IMR-90 (cell line): ENCODE data around the gene GABBR2. TPM values are rescaled to one million over a fixed set of nuclear protein-coding genes. Genes with fewer than 3 reads are reported as not detected.

ENCODE experiments used
- ATAC-seq: fragments of 200-7000 bp; cut with Tn5 transposase; 2 replicates; pipeline ENCODE4 v1.9.1; 2020; ENCODE audit warnings: low read depth, mild to moderate bottlenecking, moderate library complexity
- BruUV-seq: library from RNA; stranded (reverse); fragments of 400-500 nt; replicated peaks from 2 replicates; lab custom pipeline; 2021; lab: Mats Ljungman, UMichigan
- CTCF ChIA-PET: fragments of 300-600 bp; formaldehyde crosslinking; extraction: SDS; loops from one replicate; lab custom pipeline; 2021; ENCODE audit warnings: antibody characterized with exemption; lab: Yijun Ruan, JAX
- POLR2A ChIA-PET: fragments of 300-600 bp; sonication (Branson Sonifier 250); formaldehyde crosslinking; loops from one replicate; lab custom pipeline; 2022; ENCODE audit warnings: antibody characterized with exemption; ENCODE audit not compliant: unreplicated experiment; lab: Charles Lee
- DNase-seq: peaks from one replicate; pipeline ENCODE4 v3.0.0; 2013
- H2AFZ ChIP-seq: replicated peaks from 2 replicates; pipeline ENCODE3; 2013; ENCODE audit warnings: low read length, mild to moderate bottlenecking; ENCODE audit not compliant: poor library complexity
- H2AK5ac ChIP-seq: 2 replicates; pipeline ENCODE4 v1.6.1; 2013; ENCODE audit warnings: low read depth, low read length, inconsistent platforms
- H2AK9ac ChIP-seq: replicated peaks from 2 replicates; pipeline ENCODE3; 2013; ENCODE audit warnings: mild to moderate bottlenecking, low read depth, low read length, moderate library complexity; ENCODE audit not compliant: poor library complexity
- H2BK120ac ChIP-seq: 2 replicates; pipeline ENCODE4 v1.6.1; 2013; ENCODE audit warnings: low read depth, low read length, inconsistent platforms
- H2BK15ac ChIP-seq: 3 replicates; pipeline ENCODE4 v1.6.1; 2013; ENCODE audit warnings: low read depth, low read length, inconsistent platforms
- H2BK20ac ChIP-seq: 2 replicates; pipeline ENCODE4 v1.6.1; 2013; ENCODE audit warnings: low read depth, mild to moderate bottlenecking, inconsistent platforms, low read length, moderate library complexity
- H2BK5ac ChIP-seq: 2 replicates; pipeline ENCODE4 v1.6.1; 2013; ENCODE audit warnings: mild to moderate bottlenecking, low read depth, low read length, inconsistent platforms; ENCODE audit not compliant: poor library complexity, severe bottlenecking
- H3K14ac ChIP-seq: replicated peaks from 2 replicates; pipeline ENCODE4 v1.6.1; 2013; ENCODE audit warnings: low read depth, low read length, inconsistent platforms
- H3K18ac ChIP-seq: 2 replicates; pipeline ENCODE4 v1.6.1; 2013; ENCODE audit warnings: low read depth, low read length, control low read depth
- H3K23ac ChIP-seq: 2 replicates; pipeline ENCODE4 v1.6.1; 2013; ENCODE audit warnings: low read depth, low read length, inconsistent platforms
- H3K27ac ChIP-seq: 2 replicates; pipeline ENCODE4 v1.5.1; 2013; ENCODE audit warnings: mild to moderate bottlenecking, control low read depth, low read length; ENCODE audit not compliant: insufficient read depth
- H3K27me3 ChIP-seq: 2 replicates; pipeline ENCODE4 v1.6.1; 2013; ENCODE audit warnings: low read length; ENCODE audit not compliant: control insufficient read depth, insufficient read depth
- H3K36me3 ChIP-seq: 2 replicates; pipeline ENCODE4 v1.6.1; 2013; ENCODE audit warnings: low read length, mixed read lengths; ENCODE audit not compliant: control insufficient read depth, insufficient read depth
- H3K4ac ChIP-seq: 2 replicates; pipeline ENCODE4 v1.6.1; 2013; ENCODE audit warnings: low read depth, low read length, inconsistent platforms
- H3K4me1 ChIP-seq: 2 replicates; pipeline ENCODE4 v1.6.1; 2013; ENCODE audit warnings: low read length, mixed read lengths; ENCODE audit not compliant: control insufficient read depth, insufficient read depth
- H3K4me2 ChIP-seq: 2 replicates; pipeline ENCODE4 v1.6.1; 2013; ENCODE audit warnings: low read depth, mild to moderate bottlenecking, control low read depth, low read length, moderate library complexity
- H3K4me3 ChIP-seq: 2 replicates; pipeline ENCODE4 v1.5.1; 2013; ENCODE audit warnings: low read depth, mild to moderate bottlenecking, control low read depth, low read length, moderate library complexity; ENCODE audit not compliant: insufficient read depth
- H3K56ac ChIP-seq: 2 replicates; pipeline ENCODE4 v1.6.1; 2013; ENCODE audit warnings: low read length, inconsistent platforms; ENCODE audit not compliant: insufficient read depth; ENCODE audit errors: extremely low read depth
- H3K79me1 ChIP-seq, 2 experiments: 2 replicates each; pipeline ENCODE4 v1.6.1; 2013; ENCODE audit warnings: low read length in 2 of 2, inconsistent platforms in 1 of 2, low read depth in 1 of 2
- H3K9ac ChIP-seq: 2 replicates; pipeline ENCODE4 v1.6.1; 2013; ENCODE audit warnings: low read depth, low read length, control low read depth
- H3K9me1 ChIP-seq: 2 replicates; pipeline ENCODE4 v1.6.1; 2013; ENCODE audit warnings: low read length, inconsistent platforms; ENCODE audit not compliant: insufficient read depth
- H3K9me3 ChIP-seq: 2 replicates; pipeline ENCODE4 v1.6.1; 2013; ENCODE audit warnings: low read length; ENCODE audit not compliant: control insufficient read depth, insufficient read depth
- H4K20me1 ChIP-seq: 2 replicates; pipeline ENCODE4 v1.6.1; 2013; ENCODE audit warnings: low read length, inconsistent platforms; ENCODE audit not compliant: insufficient read depth
- H4K5ac ChIP-seq: 2 replicates; pipeline ENCODE4 v1.6.1; 2013; ENCODE audit warnings: mild to moderate bottlenecking, low read depth, low read length, control low read depth
- H4K8ac ChIP-seq, 2 experiments: 2 replicates each; pipeline ENCODE4 v1.6.1; 2013; ENCODE audit warnings: low read depth in 2 of 2, low read length in 2 of 2, control low read depth in 1 of 2, inconsistent platforms in 1 of 2
- H4K91ac ChIP-seq: 2 replicates; pipeline ENCODE4 v1.6.1; 2013; ENCODE audit warnings: low read depth, low read length, inconsistent platforms; ENCODE audit not compliant: insufficient read depth
- CHD1 ChIP-seq: IDR thresholded peaks from 2 replicates; pipeline ENCODE4 v1.6.1; 2012; ENCODE audit warnings: low read depth, low read length, improper control_type of control experiment
- ELK1 ChIP-seq: fragments of 150-350 bp; IDR thresholded peaks from 2 replicates; pipeline ENCODE4 v1.6.1; 2016; ENCODE audit warnings: low read depth, mild to moderate bottlenecking, low read length, moderate library complexity, borderline replicate concordance
- FOS ChIP-seq: fragments of 150-350 bp; IDR thresholded peaks from 2 replicates; pipeline ENCODE4 v1.6.1; 2016; ENCODE audit warnings: low read depth, low read length
- MAFK ChIP-seq: IDR thresholded peaks from 2 replicates; pipeline ENCODE4 v1.6.1; 2012; ENCODE audit warnings: low read depth, low read length, improper control_type of control experiment
- MAZ ChIP-seq: IDR thresholded peaks from 2 replicates; pipeline ENCODE4 v1.6.1; 2012; ENCODE audit warnings: low read depth, mild to moderate bottlenecking, low read length, improper control_type of control experiment, moderate library complexity, borderline replicate concordance
- NFE2L2 ChIP-seq: fragments of 150-350 bp; IDR thresholded peaks from 2 replicates; pipeline ENCODE4 v1.6.1; 2016; ENCODE audit warnings: low read depth, mild to moderate bottlenecking, low read length
- POLR2A ChIP-seq: IDR thresholded peaks from 2 replicates; pipeline ENCODE4 v1.6.1; 2012; ENCODE audit warnings: mild to moderate bottlenecking, low read depth, low read length
- RAD21 ChIP-seq: IDR thresholded peaks from 2 replicates; pipeline ENCODE4 v1.6.1; 2012; ENCODE audit warnings: low read length, improper control_type of control experiment
- RCOR1 ChIP-seq: IDR thresholded peaks from 2 replicates; pipeline ENCODE4 v1.6.1; 2012; ENCODE audit warnings: mild to moderate bottlenecking, low read length, improper control_type of control experiment; ENCODE audit not compliant: insufficient replicate concordance
- RFX5 ChIP-seq: IDR thresholded peaks from 2 replicates; pipeline ENCODE4 v1.8.0; 2012; ENCODE audit warnings: low read depth, mild to moderate bottlenecking, low read length, moderate library complexity
- SMC3 ChIP-seq: fragments of 150-350 bp; IDR thresholded peaks from 2 replicates; pipeline ENCODE4 v1.6.1; 2016; ENCODE audit warnings: low read depth, mild to moderate bottlenecking, antibody characterized with exemption, low read length, moderate library complexity
- USF2 ChIP-seq: fragments of 150-350 bp; IDR thresholded peaks from 2 replicates; pipeline ENCODE4 v1.6.1; 2017; ENCODE audit warnings: mild to moderate bottlenecking, antibody characterized with exemption, low read length, low read depth
- WGBS, 2 experiments: methylation state at CpG; one replicate each; pipeline versions ENCODE4 v1.1.5 to v1.1.7; 2013; ENCODE audit warnings: missing lambda C conversion rate in 2 of 2; ENCODE audit not compliant: insufficient read length in 1 of 2; ENCODE audit errors: extremely low coverage in 2 of 2; 5-methylcytosine and 5-hydroxymethylcytosine counted together
- dilution Hi-C: fragments of 300-500 bp; cut with HindIII; formaldehyde crosslinking; loops from one replicate; pipeline ENCODE4 v1.14.3; 2018; ENCODE audit warnings: low sequenced_read_pairs; ENCODE audit not compliant: unreplicated experiment
- in situ Hi-C: fragments of 300-500 bp; cut with MboI; formaldehyde crosslinking; loops from 3 replicates; pipeline ENCODE4 v1.14.3; 2019; ENCODE audit warnings: low sequenced_read_pairs, inconsistent platforms, mixed read lengths
- intact Hi-C: fragments of 100-400 bp; cut with micrococcal nuclease; formaldehyde crosslinking; loops from 2 replicates; pipeline ENCODE4 v1.10.0; 2022
- polyA plus RNA-seq, 3 experiments: library from polyadenylated mRNA; depleted of rRNA; stranded (reverse); fragments of >200 nt; gene quantifications; 2 replicates each; pipeline ENCODE4 v1.2.3, GENCODE V29; 2012; ENCODE audit warnings: low replicate concordance in 1 of 3
- total RNA-seq: library from RNA; depleted of rRNA; stranded (reverse); fragments of >200 nt; gene quantifications from 2 replicates; pipeline ENCODE4 v1.2.3, GENCODE V29; 2012
- TF ChIP-seq, protein P1 (sequence below): conservative IDR thresholded peaks from 2 replicates; pipeline ENCODE4 v1.5.1; 2012; ENCODE audit warnings: mild to moderate bottlenecking, low read depth, low read length, improper control_type of control experiment

The GABBR2 gene
- total and polyA plus RNA-seq, 2 of the 4 experiments (the other 2 are of a cell fraction), result 14.2 to 20.3 TPM

GRCh38 chr9:98437458-98438034 is 271.2 kb downstream of the GABBR2 start:
- 80 to 86% methylated on average over 1 to 4 of the region's 4 CpGs for WGBS, 2 experiments
- peak overlapping the region; percentile 3 for H2AK9ac ChIP-seq
- H3K9me1 ChIP-seq, result no peaks in the 10 kb centered on the region
- no peak overlapping the region for H2BK15ac ChIP-seq
- H2BK120ac ChIP-seq, result no peak overlapping the region
- CTCF ChIA-PET, result no interaction called here
- H3K4me3 ChIP-seq, result no peak overlapping the region
- no peak overlapping the region for H3K14ac ChIP-seq
- no peak overlapping the region for H4K5ac ChIP-seq
- H3K36me3 ChIP-seq, result peaks cover 1% of the 10 kb centered on the region; the same call in 1 of the 2 replicates
- H4K20me1 ChIP-seq, result no peaks in the 10 kb centered on the region
- H2BK5ac ChIP-seq, result peak overlapping the region; percentile 35
- no TSS peak for BruUV-seq
- no peak overlapping the region for H4K8ac ChIP-seq
- ATAC-seq, result no peak
- H3K56ac ChIP-seq, result no peak overlapping the region
- intact Hi-C loops (no loop called here), dilution Hi-C loops (no loop called here), in situ Hi-C loops (no loop called here)
- H2AFZ ChIP-seq, result peak overlapping the region; percentile 68
- no peaks in the 10 kb centered on the region for H3K9me3 ChIP-seq
- H3K23ac ChIP-seq, result no peak overlapping the region
- no peak overlapping the region for H3K18ac ChIP-seq
- no peaks in the 10 kb centered on the region for H3K79me1 ChIP-seq
- H3K27me3 ChIP-seq, result 0 out of 2 replicates have a peak, but pooled peaks cover 3% of the 10 kb centered on the region
- no peak overlapping the region for H3K27ac ChIP-seq
- H3K4me1 ChIP-seq, result peaks cover 1% of the 10 kb centered on the region; the same call in 1 of the 2 replicates
- H2BK20ac ChIP-seq, result no peak overlapping the region
- TF ChIP-seq USF2, result no peak
- no peak for TF ChIP-seq CHD1
- TF ChIP-seq RFX5, result no peak
- TF ChIP-seq RCOR1, result no peak
- no peak for TF ChIP-seq POLR2A
- no peak for TF ChIP-seq NFE2L2
- no peak for TF ChIP-seq MAZ
- TF ChIP-seq, protein P1, sequence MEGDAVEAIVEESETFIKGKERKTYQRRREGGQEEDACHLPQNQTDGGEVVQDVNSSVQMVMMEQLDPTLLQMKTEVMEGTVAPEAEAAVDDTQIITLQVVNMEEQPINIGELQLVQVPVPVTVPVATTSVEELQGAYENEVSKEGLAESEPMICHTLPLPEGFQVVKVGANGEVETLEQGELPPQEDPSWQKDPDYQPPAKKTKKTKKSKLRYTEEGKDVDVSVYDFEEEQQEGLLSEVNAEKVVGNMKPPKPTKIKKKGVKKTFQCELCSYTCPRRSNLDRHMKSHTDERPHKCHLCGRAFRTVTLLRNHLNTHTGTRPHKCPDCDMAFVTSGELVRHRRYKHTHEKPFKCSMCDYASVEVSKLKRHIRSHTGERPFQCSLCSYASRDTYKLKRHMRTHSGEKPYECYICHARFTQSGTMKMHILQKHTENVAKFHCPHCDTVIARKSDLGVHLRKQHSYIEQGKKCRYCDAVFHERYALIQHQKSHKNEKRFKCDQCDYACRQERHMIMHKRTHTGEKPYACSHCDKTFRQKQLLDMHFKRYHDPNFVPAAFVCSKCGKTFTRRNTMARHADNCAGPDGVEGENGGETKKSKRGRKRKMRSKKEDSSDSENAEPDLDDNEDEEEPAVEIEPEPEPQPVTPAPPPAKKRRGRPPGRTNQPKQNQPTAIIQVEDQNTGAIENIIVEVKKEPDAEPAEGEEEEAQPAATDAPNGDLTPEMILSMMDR, result no peak
- TF ChIP-seq RAD21, result no peak
- no peak for TF ChIP-seq MAFK
- TF ChIP-seq FOS, result no peak
- no peak for TF ChIP-seq ELK1
- no peak for TF ChIP-seq SMC3
- POLR2A ChIA-PET, result no interaction called here
- H3K9ac ChIP-seq, result no peak overlapping the region
- H2AK5ac ChIP-seq, result no peak overlapping the region
- no peak overlapping the region for H3K4me2 ChIP-seq
- no peak overlapping the region for H3K4ac ChIP-seq
- no peak for DNase-seq
- no peak overlapping the region for H4K91ac ChIP-seq
